ENCODE results near the gene TULP4. TPM values are rescaled to one million over a fixed set of nuclear protein-coding genes. Genes with fewer than 3 reads are reported as not detected.
A peak's percentile ranks its signal among the peaks of the same experiment; 100 is the strongest.

Gene TULP4
- total RNA-seq, 3 donors from 2014 or later = 104 to 171 (median 112) TPM

DNA sequence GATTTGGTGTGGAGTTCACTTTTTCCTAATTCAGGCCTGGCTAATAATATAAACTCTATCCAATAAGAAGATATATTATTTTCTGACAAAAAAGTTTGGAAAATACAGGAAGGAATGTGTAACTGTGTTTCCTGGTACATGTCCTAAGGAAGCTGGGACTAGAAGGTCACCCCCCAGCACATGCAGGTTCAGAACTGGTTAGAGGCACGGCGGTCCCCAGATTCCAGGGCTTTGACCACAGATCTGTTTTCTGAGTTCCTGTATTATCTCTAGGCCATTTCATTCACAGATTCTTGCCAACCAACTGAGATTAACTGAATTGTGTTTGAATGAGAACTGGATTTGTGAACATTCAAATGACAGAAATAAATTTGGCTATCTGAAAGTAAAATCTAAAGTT lies 94.5 kb downstream of the TULP4 start:
- Histone ChIP-seq H3K4me1 (no peaks in the 10 kb centered on the region), H3K9me3 (no peaks in the 10 kb centered on the region), H3K4me3 (no peak overlapping the region), H3K27me3 (no peaks in the 10 kb centered on the region), H3K36me3 (no peaks in the 10 kb centered on the region), H3K27ac (no peak overlapping the region)
- TF ChIP-seq, protein P1, sequence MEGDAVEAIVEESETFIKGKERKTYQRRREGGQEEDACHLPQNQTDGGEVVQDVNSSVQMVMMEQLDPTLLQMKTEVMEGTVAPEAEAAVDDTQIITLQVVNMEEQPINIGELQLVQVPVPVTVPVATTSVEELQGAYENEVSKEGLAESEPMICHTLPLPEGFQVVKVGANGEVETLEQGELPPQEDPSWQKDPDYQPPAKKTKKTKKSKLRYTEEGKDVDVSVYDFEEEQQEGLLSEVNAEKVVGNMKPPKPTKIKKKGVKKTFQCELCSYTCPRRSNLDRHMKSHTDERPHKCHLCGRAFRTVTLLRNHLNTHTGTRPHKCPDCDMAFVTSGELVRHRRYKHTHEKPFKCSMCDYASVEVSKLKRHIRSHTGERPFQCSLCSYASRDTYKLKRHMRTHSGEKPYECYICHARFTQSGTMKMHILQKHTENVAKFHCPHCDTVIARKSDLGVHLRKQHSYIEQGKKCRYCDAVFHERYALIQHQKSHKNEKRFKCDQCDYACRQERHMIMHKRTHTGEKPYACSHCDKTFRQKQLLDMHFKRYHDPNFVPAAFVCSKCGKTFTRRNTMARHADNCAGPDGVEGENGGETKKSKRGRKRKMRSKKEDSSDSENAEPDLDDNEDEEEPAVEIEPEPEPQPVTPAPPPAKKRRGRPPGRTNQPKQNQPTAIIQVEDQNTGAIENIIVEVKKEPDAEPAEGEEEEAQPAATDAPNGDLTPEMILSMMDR (IDR thresholded peaks at IDR 0.05) = no peak
- no peak for TF ChIP-seq POLR2A (IDR thresholded peaks at IDR 0.05)
- TF ChIP-seq POLR2AphosphoS5 (IDR thresholded peaks at IDR 0.05) = no peak
- intact Hi-C loops (cut with DNase I; ENCODE audit: low total_unique reads) = no loop called here
- no peak for DNase-seq (ENCODE audit: low spot score in 2 of 2)

DNA sequence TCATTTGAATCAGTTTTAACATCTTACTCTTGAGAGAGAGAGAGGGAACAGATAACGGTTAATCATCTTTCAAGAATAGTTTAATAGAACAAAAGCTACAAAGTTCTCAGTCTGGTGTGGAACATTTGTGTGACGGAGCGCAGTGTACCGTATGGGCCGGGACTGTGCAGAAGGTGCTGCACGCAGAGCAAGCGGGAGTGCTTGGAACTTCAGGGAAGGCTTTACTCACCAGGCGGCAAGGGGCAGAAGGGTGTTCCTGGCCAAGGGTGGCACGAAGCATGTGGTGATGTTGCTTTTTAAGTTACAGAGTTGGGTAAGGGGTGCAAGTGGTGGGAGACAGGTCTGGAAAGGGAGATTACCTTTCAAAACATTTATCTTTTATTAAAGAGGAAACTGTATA lies 95.7 kb downstream of the TULP4 start:
- DNase-seq (ENCODE audit: low spot score in 2 of 2) = no peak
- H3K27ac ChIP-seq = no peak overlapping the region
- H3K36me3 ChIP-seq = no peaks in the 10 kb centered on the region
- H3K9me3 ChIP-seq = no peaks in the 10 kb centered on the region
- H3K4me3 ChIP-seq = no peak overlapping the region
- H3K4me1 ChIP-seq = no peaks in the 10 kb centered on the region
- TF ChIP-seq POLR2AphosphoS5 (IDR thresholded peaks at IDR 0.05) (no peak), POLR2A (IDR thresholded peaks at IDR 0.05) (no peak)
- TF ChIP-seq, protein P1 (IDR thresholded peaks at IDR 0.05) = no peak
- H3K27me3 ChIP-seq = no peaks in the 10 kb centered on the region
- intact Hi-C loops (cut with DNase I; ENCODE audit: low total_unique reads) = no loop called here

DNA sequence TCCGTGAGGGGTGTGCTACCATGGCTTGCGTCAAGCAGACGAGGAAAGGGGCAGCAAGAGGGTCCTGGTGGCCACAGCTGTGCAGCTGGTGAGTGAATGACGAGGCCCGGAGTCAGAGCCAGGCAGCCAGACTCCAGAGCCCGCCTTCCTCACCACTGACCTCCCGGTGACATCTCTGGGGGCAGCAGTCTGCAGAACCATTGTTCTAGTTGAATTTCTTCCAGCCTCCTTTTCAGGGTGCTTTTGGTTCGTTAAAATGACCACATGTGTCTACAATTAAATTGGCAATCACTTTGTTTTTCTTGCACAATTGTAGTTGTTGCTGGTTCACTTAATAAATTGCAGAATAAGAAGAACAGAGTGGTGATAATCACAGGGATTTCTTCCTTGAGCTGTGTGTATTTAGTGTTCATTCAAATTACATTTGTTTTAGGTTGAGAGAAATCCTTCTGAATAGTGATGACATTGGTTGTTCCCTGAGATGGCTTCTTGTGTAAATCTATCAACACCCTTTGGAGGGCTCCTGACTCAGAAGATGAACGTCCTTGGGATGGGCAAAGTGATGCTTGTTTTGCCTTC lies 96.4 kb downstream of the TULP4 start:
- Histone ChIP-seq H3K4me1 (no peaks in the 10 kb centered on the region), H3K4me3 (peak overlapping the region in 1 of 3 donors; percentile 4), H3K27ac (peak overlapping the region in 1 of 2 donors; percentile 55), H3K27me3 (no peaks in the 10 kb centered on the region), H3K9me3 (no peaks in the 10 kb centered on the region), H3K36me3 (no peaks in the 10 kb centered on the region)
- no peak for TF ChIP-seq POLR2A (IDR thresholded peaks at IDR 0.05)
- TF ChIP-seq, protein P1 (IDR thresholded peaks at IDR 0.05) = no peak
- TF ChIP-seq POLR2AphosphoS5 (IDR thresholded peaks at IDR 0.05) = no peak
- no peak for DNase-seq (ENCODE audit: low spot score in 2 of 2)
- intact Hi-C loops (cut with DNase I; ENCODE audit: low total_unique reads) = no loop called here

DNA sequence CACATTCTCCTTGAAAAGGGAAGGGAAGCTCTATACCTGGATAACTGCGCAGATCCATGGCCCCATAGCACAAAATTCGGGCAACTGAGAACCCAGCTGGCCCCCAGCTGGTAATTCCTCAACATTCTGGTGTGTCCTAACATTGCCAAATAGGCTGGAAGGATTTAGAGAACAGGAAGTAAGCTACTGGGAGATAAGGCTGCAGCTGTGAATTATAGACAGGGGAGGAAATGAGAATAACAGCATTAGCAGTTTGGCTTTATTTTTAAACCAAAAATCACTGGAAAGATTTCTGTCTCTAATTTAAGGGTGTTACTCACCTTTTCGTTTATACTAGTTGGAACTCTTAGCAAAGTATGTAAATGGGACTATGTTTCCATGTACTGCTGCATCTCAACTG lies 97.2 kb downstream of the TULP4 start:
- Histone ChIP-seq H3K36me3 (no peaks in the 10 kb centered on the region), H3K9me3 (no peaks in the 10 kb centered on the region), H3K27ac (peak overlapping the region in 1 of 2 donors; percentile 55), H3K4me1 (no peaks in the 10 kb centered on the region), H3K4me3 (no peak overlapping the region), H3K27me3 (no peaks in the 10 kb centered on the region)
- no peak for DNase-seq (ENCODE audit: low spot score in 2 of 2)
- TF ChIP-seq, protein P1 (IDR thresholded peaks at IDR 0.05) = no peak
- TF ChIP-seq POLR2AphosphoS5 (IDR thresholded peaks at IDR 0.05) (no peak), POLR2A (IDR thresholded peaks at IDR 0.05) (no peak)
- intact Hi-C loops (cut with DNase I; ENCODE audit: low total_unique reads) = no loop called here

DNA sequence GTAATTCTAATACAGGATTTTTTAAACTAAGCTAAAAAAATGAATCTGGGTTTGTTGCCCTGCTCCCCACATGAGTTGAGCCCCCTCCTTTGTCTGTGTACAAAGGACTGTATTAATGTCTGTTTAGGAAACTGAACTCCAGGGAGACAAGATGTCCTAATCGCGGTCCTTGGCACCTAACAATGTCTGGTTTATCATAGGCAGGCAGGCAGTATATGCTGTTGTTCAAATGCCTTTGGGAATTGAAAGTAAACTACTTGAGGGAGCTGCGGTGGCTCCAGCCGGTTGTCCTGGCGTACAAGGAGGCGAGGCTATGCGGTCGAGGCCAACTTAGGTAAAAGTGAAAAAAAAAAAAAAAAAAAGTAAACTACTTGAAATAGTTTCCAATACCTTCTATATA lies 98.5 kb downstream of the TULP4 start:
- TF ChIP-seq, protein P1 (IDR thresholded peaks at IDR 0.05) = no peak
- TF ChIP-seq POLR2A (IDR thresholded peaks at IDR 0.05) = no peak
- TF ChIP-seq POLR2AphosphoS5 (IDR thresholded peaks at IDR 0.05) = no peak
- H3K36me3 ChIP-seq = no peaks in the 10 kb centered on the region
- DNase-seq (ENCODE audit: low spot score in 2 of 2) = no peak
- no peak overlapping the region for H3K27ac ChIP-seq
- no peaks in the 10 kb centered on the region for H3K9me3 ChIP-seq
- intact Hi-C loops (cut with DNase I; ENCODE audit: low total_unique reads) = no loop called here
- no peak overlapping the region for H3K4me3 ChIP-seq
- no peaks in the 10 kb centered on the region for H3K27me3 ChIP-seq
- H3K4me1 ChIP-seq = no peaks in the 10 kb centered on the region
